ENCODE data around the gene INO80.

The INO80 gene

GRCh38 chr15:41039121-41039520 lies 77.0 kb downstream of the INO80 start:
- DNase-seq: no peak

GRCh38 chr15:41032079-41032328 lies 84.1 kb downstream of the INO80 start:
- DNase-seq: no peak

- DNase-seq: no peak
Measured at GRCh38 chr15:41031232-41032078, 84.6 kb downstream of the INO80 start.

GRCh38 chr15:41028853-41029252 lies 87.2 kb downstream of the INO80 start:
- no peak for DNase-seq

- no peak for DNase-seq
Measured at GRCh38 chr15:41025393-41025792, 90.7 kb downstream of the INO80 start.

GRCh38 chr15:41024885-41025284 lies 91.2 kb downstream of the INO80 start:
- DNase-seq: no peak

- no peak for DNase-seq
Measured at GRCh38 chr15:41024131-41024530, 91.9 kb downstream of the INO80 start.

GRCh38 chr15:41022487-41023090 lies 93.5 kb downstream of the INO80 start:
- no peak for DNase-seq

- no peak for DNase-seq
Measured at GRCh38 chr15:41020829-41021228, 95.3 kb downstream of the INO80 start.

- DNase-seq: no peak
Measured at GRCh38 chr15:41020311-41020710, 95.8 kb downstream of the INO80 start.

- DNase-seq: no peak
Measured at GRCh38 chr15:41019174-41019573, 96.9 kb downstream of the INO80 start.

GRCh38 chr15:41018534-41018933 lies 97.5 kb downstream of the INO80 start:
- no peak for DNase-seq

GRCh38 chr15:41017066-41017735 lies 98.9 kb downstream of the INO80 start:
- DNase-seq: no peak

- DNase-seq: no peak
Measured at GRCh38 chr15:41013691-41014414, 102.2 kb downstream of the INO80 start.

GRCh38 chr15:41011055-41011815 lies 104.8 kb downstream of the INO80 start:
- no peak for DNase-seq

GRCh38 chr15:41010345-41010744 lies 105.7 kb downstream of the INO80 start:
- no peak for DNase-seq

GRCh38 chr15:41006479-41006878 lies 109.6 kb downstream of the INO80 start:
- DNase-seq: no peak

- DNase-seq: no peak
Measured at GRCh38 chr15:41004490-41004889, 111.6 kb downstream of the INO80 start.

GRCh38 chr15:41001524-41002214 lies 114.4 kb downstream of the INO80 start:
- DNase-seq: no peak

GRCh38 chr15:40999190-40999589 lies 116.9 kb downstream of the INO80 start:
- no peak for DNase-seq

GRCh38 chr15:40995656-40996055 lies 120.4 kb downstream of the INO80 start:
- DNase-seq: no peak

- DNase-seq: no peak
Measured at GRCh38 chr15:40992825-40993224, 123.3 kb downstream of the INO80 start.

All from activated CD8-positive, alpha-beta memory T cell treated with anti-CD3 and anti-CD28 coated beads, Interleukin-2, amount 50 U/mL, for 48 hours (primary cell).